ENCODE results near the gene NAT16. TPM values are rescaled to one million over a fixed set of nuclear protein-coding genes. Genes with fewer than 3 reads are reported as not detected.

NAT16 gene
- total and polyA plus RNA-seq, 8 donors, result 0.04 to 0.27 (median 0.09) TPM; not detected in 2

- no peak overlapping the region for H3K4me3 ChIP-seq
- no peaks in the 10 kb centered on the region for H3K9me3 ChIP-seq
- no peak overlapping the region for H3K27ac ChIP-seq
- intact Hi-C loops (cut with DNase I), result no loop called here
- DNase-seq (no peak), ATAC-seq (no peak)
- no peaks in the 10 kb centered on the region for H3K36me3 ChIP-seq
- H3K4me1 ChIP-seq, result no peaks in the 10 kb centered on the region
- TF ChIP-seq CTCF (IDR thresholded peaks at IDR 0.05), result no peak
- H3K27me3 ChIP-seq, result peaks cover 12 to 76% of the 10 kb centered on the region in 2 donors
Observed at GRCh38 chr7:101185258-101185839, 5.3 kb upstream of the NAT16 start.

GRCh38 chr7:101179713-101180112, 380 bp downstream of the NAT16 start:
- Histone ChIP-seq H3K27ac (no peak overlapping the region), H3K4me3 (no peak overlapping the region), H3K4me1 (no peaks in the 10 kb centered on the region), H3K36me3 (no peaks in the 10 kb centered on the region), H3K9me3 (no peaks in the 10 kb centered on the region), H3K27me3 (peaks cover 68 to 100% of the 10 kb centered on the region in 2 donors)
- intact Hi-C loops (cut with DNase I), result no loop called here
- DNase-seq (no peak), ATAC-seq (no peak)
- TF ChIP-seq CTCF (IDR thresholded peaks at IDR 0.05), result no peak

- DNase-seq (no peak), ATAC-seq (no peak)
- Histone ChIP-seq H3K27ac (no peak overlapping the region), H3K9me3 (no peaks in the 10 kb centered on the region), H3K4me1 (no peaks in the 10 kb centered on the region), H3K4me3 (no peak overlapping the region), H3K27me3 (peaks cover 74 to 100% of the 10 kb centered on the region in 2 donors), H3K36me3 (no peaks in the 10 kb centered on the region)
- intact Hi-C loops (cut with DNase I), result no loop called here
- no peak for TF ChIP-seq CTCF (IDR thresholded peaks at IDR 0.05)
Observed at GRCh38 chr7:101179117-101179516, 976 bp downstream of the NAT16 start.

GRCh38 chr7:101177644-101178043, 2.4 kb downstream of the NAT16 start:
- H3K9me3 ChIP-seq, result no peaks in the 10 kb centered on the region
- no peak for TF ChIP-seq CTCF (IDR thresholded peaks at IDR 0.05)
- no peak overlapping the region for H3K4me3 ChIP-seq
- no peaks in the 10 kb centered on the region for H3K36me3 ChIP-seq
- no peak overlapping the region for H3K27ac ChIP-seq
- peaks cover 89 to 100% of the 10 kb centered on the region in 2 donors for H3K27me3 ChIP-seq
- ATAC-seq, result no peak
- DNase-seq, result no peak
- intact Hi-C loops (cut with DNase I), result no loop called here
- peaks cover 10 to 13% of the 10 kb centered on the region in 2 donors for H3K4me1 ChIP-seq

- intact Hi-C loops (cut with DNase I), result no loop called here
- DNase-seq (no peak), ATAC-seq (no peak)
- no peak overlapping the region for H3K4me3 ChIP-seq
- no peaks in the 10 kb centered on the region for H3K9me3 ChIP-seq
- peaks cover 14 to 26% of the 10 kb centered on the region in 2 donors for H3K4me1 ChIP-seq
- H3K27me3 ChIP-seq, result peaks cover 100% of the 10 kb centered on the region in 2 donors
- no peaks in the 10 kb centered on the region for H3K36me3 ChIP-seq
- H3K27ac ChIP-seq, result no peak overlapping the region
- no peak for TF ChIP-seq CTCF (IDR thresholded peaks at IDR 0.05)
Observed at GRCh38 chr7:101175664-101176063, 4.4 kb downstream of the NAT16 start.
